Hematopoietic multipotent progenitor cell treated with erythropoietin and hydrocortisone succinate and interleukin-3 and kit ligand, for 6 days (in vitro differentiated cells): Measurements from ENCODE around the gene IL19.

Experiments used
- DNase-seq: peaks from one replicate; pipeline ENCODE4 v3.0.0-alpha.2; 2015

IL19 gene

GRCh38 chr1:206866062-206866461 lies 95.5 kb downstream of the IL19 start:
- no peak for DNase-seq

- no peak for DNase-seq
Measured at GRCh38 chr1:206867239-206867638, 96.7 kb downstream of the IL19 start.

DNA sequence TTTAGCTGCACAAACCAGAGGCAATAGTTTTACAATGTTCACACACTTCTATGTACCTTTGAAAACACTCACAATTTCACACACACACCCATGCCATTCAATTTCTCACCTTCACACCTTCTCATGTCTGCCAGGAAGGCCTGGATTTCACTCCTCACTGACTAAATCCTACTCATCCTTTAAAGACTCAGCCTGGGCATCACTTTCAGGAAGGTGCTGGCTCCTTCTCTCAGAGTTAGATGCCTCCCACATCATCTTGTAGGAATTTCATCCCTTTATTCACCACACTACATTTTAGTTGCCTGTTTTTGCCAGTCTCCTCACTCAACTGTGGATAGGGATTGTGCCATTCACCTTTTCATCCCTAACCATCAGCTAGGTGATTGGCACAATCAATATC lies 97.1 kb downstream of the IL19 start:
- no peak for DNase-seq

DNA sequence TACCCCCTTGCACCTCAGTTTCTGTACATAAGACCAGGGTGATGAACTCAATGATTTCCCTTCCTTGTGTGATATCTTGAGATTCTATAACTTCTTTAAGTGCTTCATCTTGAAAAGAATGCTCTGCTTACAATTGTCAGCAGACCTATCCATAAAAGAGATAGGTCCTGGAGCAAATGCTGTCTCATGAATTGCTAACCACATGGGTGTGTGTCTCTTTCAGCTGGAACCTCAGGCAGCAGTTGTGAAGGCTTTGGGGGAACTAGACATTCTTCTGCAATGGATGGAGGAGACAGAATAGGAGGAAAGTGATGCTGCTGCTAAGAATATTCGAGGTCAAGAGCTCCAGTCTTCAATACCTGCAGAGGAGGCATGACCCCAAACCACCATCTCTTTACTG lies 97.7 kb downstream of the IL19 start:
- DNase-seq: no peak

DNA sequence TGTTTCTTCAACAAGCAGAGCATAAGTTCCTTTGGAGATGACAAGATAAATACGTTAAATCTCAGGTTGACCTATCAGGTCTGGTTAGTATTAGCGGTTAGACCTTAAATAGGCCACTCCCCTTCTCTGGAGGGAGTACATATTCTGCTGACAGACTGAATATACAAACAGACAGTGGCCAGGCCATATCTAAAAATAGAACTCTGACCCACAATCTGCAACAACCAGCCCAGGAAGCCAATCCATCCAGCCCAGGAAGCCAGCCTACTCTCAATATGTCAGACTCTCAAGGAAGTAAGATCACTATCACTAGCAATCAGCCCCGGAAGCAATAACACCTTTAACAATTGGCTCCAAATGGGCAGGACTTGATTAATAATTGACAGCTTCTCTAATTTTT lies 101.6 kb downstream of the IL19 start:
- no peak for DNase-seq

DNA sequence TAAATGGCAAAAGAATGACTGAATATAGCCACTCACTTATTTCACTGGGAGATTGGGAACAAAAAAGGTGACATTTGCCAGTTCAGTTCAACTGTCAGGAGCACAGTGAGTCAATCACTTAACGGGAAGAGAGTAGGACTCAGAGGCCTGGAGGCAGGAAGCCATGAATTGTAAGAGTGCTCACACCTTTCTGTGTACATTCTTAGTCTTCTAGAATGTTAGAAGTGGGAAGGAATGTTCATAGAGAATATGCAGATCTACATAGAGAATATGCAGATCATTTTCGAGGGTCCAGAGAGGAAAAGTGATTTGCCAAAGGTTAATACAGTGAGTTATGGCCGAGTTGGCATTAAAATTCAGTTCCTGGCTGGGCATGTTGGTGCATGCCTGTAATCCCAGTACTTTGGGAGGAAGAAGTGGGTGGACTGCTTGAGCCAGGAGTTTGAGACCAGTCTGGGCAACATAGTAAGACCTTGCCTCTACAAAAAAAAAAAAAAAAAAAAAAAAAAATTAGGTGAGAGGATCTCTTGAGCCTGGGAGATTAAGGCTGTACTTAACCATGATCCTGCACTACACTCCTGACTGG lies 103.1 kb downstream of the IL19 start:
- no peak for DNase-seq

- DNase-seq: no peak
Measured at GRCh38 chr1:206875752-206876377, 105.3 kb downstream of the IL19 start.

- peak; percentile 42 for DNase-seq
Measured at GRCh38 chr1:206878456-206878855, 107.9 kb downstream of the IL19 start.

DNA sequence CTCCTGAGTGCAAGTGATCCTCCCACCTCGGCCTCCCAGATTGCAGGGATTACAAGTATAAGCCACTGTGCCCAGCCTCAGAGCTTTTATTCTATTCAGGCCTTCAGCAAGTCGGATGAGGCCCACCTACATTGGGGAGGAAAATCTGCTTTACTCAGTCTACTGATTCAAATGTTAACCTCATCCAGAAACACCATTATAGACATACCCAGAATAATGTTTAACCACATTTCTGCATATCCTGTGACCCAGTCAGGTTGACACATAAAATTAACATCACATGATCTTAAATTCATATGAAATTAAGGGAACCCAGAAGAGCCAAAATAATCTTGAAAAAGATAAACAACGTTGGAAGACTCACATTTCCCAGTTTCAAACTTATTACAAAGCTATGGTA lies 109.7 kb downstream of the IL19 start:
- DNase-seq: no peak

GRCh38 chr1:206882555-206882954 lies 112.0 kb downstream of the IL19 start:
- peak; percentile 9 for DNase-seq

- no peak for DNase-seq
Measured at GRCh38 chr1:206883160-206883559, 112.6 kb downstream of the IL19 start.

DNA sequence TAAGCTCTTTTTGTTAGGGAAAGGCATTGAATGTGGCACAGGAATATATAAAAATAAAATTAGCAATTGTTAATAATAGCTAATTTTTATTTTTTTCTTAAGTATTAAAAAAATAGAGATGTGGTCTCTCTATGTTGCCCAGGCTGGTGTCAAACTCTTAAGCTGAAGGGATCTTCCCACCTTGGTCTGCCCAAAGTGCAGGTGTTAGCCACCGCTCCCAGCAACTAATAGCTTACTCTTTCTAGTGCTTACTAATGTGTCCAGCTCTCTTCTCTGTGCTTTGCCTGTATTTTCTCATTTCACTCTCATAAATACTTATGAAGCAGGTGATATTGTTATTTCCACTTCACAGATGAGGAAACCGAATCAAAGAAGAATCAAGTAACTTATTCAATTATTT lies 113.3 kb downstream of the IL19 start:
- DNase-seq: no peak

DNA sequence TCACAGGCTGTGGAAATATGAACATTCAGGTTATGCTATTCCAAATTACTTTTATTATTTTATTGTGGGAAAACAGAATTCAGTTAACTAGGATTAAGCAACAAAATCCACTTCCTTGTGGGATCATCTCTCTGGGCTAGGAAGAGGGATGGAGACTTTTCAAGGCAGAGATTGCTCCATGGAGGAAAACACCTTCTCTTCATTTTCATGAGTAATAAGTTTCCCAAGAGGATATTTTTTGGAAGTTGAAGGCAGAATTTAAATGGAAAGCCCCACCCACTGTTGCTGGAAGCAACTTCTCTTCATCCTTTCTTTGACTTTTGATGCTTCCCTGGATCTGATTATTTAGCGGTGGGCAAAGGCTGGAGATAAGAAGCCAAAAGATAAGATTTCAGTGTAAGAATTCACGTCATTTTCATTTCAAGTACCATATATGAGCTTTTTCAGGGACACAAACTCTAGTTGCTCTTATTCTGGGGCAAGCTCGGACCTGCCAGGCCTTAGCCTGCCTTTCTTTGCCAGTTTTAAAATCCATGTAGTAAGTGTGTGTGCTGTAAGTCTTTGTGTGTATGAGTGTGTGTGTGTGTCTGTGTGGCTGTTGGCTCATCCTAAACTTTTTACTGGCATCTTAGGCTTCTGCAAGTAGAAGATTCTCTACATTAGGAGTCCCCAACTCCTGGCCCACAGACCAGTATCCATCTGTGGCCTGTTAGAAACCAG lies 114.9 kb downstream of the IL19 start:
- DNase-seq: no peak

- DNase-seq: no peak
Measured at GRCh38 chr1:206886831-206887230, 116.3 kb downstream of the IL19 start.

- DNase-seq: no peak
Measured at GRCh38 chr1:206887701-206888100, 117.1 kb downstream of the IL19 start.

DNA sequence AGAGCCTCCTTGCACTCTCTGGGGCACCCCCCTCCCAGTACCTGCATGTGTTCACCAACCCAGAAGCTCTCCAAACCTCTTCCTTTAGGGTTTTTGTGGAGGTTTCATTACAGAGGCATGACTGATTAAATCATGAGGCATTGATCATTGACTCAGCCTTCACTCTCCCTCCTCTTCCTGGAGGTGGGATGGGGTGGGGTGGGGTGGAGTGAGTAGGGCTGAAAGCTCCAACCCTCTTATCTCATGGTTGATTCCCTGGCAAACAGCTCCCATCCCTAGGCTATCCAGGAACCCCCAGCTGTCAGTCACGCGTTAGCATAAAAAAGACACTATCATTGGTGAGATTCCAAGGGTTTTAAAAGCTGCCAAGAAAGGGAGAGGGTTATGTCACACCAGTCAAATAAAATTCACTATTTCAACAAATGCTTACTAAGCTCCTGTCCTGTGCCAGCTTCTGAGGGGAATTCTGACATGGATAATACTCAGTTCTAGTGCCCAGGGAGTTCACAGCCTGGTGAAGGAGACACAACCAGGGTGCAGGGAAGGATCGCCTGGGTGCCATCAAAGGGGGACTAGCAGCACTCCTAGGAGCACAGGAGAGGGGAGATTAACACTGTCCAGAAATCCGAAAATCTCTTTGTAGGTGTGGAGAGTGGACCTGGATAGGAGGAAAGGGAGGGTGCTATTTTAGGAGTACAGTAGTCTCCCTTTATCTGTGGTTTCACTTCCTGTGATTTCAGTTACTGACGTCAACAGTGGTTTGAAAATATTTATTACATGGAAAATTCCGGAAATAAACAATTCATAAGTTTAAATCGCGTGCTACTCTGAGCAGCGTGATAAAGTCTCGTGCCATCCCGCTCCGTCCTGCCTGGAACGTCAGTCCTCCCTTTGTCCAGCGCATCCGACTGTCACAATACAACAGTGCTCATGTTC lies 119.8 kb downstream of the IL19 start:
- DNase-seq: no peak

DNA sequence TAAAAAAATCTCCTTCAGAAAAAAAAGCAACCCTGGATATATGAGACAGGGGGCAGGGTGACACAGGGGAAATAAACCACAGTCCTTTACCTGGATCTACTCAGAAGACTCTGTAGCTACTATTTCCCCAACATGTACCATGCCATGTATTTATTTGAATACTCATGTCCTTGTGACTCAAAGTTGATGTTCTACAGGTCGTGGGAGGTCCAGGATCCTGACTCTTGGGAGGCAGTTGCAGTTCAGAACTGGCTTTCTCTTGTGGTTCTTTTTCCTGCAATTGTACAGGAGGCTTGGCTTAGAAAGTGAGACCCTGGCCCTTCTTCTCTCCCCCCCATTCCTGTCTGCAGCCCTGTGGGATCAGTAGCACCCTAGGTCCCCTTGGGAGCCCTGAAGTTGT lies 120.8 kb downstream of the IL19 start:
- DNase-seq: no peak
